HEK293 (cell line): ENCODE results near the gene SLC25A42.
A peak's percentile ranks its signal among the peaks of the same experiment; 100 is the strongest.

ENCODE experiments used
- GLI2 ChIP-seq: fragments of 450-650 bp; formaldehyde crosslinking; IDR thresholded peaks from 2 replicates; pipeline ENCODE4; 2017; ENCODE audit warnings: missing biosample characterization, missing genetic modification characterization, low read depth, borderline replicate concordance
- KLF10 ChIP-seq: fragments of 450-650 bp; IDR thresholded peaks from 2 replicates; pipeline ENCODE4 v1.5.1; 2018; ENCODE audit warnings: missing biosample characterization, mild to moderate bottlenecking, missing genetic modification characterization
- ZFP3 ChIP-seq: fragments of 450-650 bp; formaldehyde crosslinking; IDR thresholded peaks from 2 replicates; pipeline ENCODE4 v1.5.1; 2016; ENCODE audit warnings: low read depth, missing biosample characterization, missing genetic modification characterization
- ZNF184 ChIP-seq: fragments of 450-650 bp; IDR thresholded peaks from 2 replicates; pipeline ENCODE4 v1.5.1; 2018; ENCODE audit warnings: missing biosample characterization, mild to moderate bottlenecking, missing genetic modification characterization
- ZNF248 ChIP-seq: fragments of 450-650 bp; formaldehyde crosslinking; IDR thresholded peaks from 2 replicates; pipeline ENCODE4 v1.5.1; 2017; ENCODE audit warnings: missing biosample characterization, missing genetic modification characterization
- ZNF335 ChIP-seq: fragments of 450-650 bp; formaldehyde crosslinking; conservative IDR thresholded peaks from 2 replicates; pipeline ENCODE4 v1.5.1; 2016; ENCODE audit warnings: missing biosample characterization, missing genetic modification characterization
- ZNF48 ChIP-seq: fragments of 450-650 bp; formaldehyde crosslinking; IDR thresholded peaks from 2 replicates; pipeline ENCODE4 v1.5.1; 2016; ENCODE audit warnings: missing biosample characterization, missing genetic modification characterization
- ZNF530 ChIP-seq: fragments of 450-650 bp; formaldehyde crosslinking; IDR thresholded peaks from 2 replicates; pipeline ENCODE4 v1.5.1; 2016; ENCODE audit warnings: low read depth, missing biosample characterization, missing genetic modification characterization
- ZNF560 ChIP-seq: fragments of 450-650 bp; formaldehyde crosslinking; IDR thresholded peaks from 2 replicates; pipeline ENCODE4 v1.5.1; 2017; ENCODE audit warnings: missing biosample characterization, missing genetic modification characterization, borderline replicate concordance
- ZNF621 ChIP-seq: fragments of 450-650 bp; formaldehyde crosslinking; IDR thresholded peaks from 2 replicates; pipeline ENCODE4 v1.5.1; 2017; ENCODE audit warnings: missing biosample characterization, missing genetic modification characterization
- TF ChIP-seq, protein P1 (sequence below): fragments of 450-650 bp; formaldehyde crosslinking; IDR thresholded peaks from 2 replicates; pipeline ENCODE4 v1.5.1; 2017; ENCODE audit warnings: missing biosample characterization, missing genetic modification characterization
- TF ChIP-seq, protein P2 (sequence below): fragments of 450-650 bp; formaldehyde crosslinking; IDR thresholded peaks from 2 replicates; pipeline ENCODE4 v1.5.1; 2016; ENCODE audit warnings: missing biosample characterization, missing genetic modification characterization
- TF ChIP-seq, protein P3 (sequence below): fragments of 450-650 bp; formaldehyde crosslinking; IDR thresholded peaks from 2 replicates; pipeline ENCODE4 v1.5.1; 2016; ENCODE audit warnings: missing biosample characterization, missing genetic modification characterization
- TF ChIP-seq, protein P4 (sequence below): fragments of 450-650 bp; formaldehyde crosslinking; IDR thresholded peaks from 2 replicates; pipeline ENCODE4 v1.5.1; 2016; ENCODE audit warnings: missing biosample characterization, missing genetic modification characterization, borderline replicate concordance
- TF ChIP-seq, protein P5 (sequence below): fragments of 450-650 bp; formaldehyde crosslinking; conservative IDR thresholded peaks from 2 replicates; pipeline ENCODE4 v1.5.1; 2016; ENCODE audit warnings: low read depth, missing biosample characterization, missing genetic modification characterization
- TF ChIP-seq, protein P6 (sequence below): fragments of 450-650 bp; formaldehyde crosslinking; IDR thresholded peaks from 2 replicates; pipeline ENCODE4 v1.5.1; 2016; ENCODE audit warnings: missing biosample characterization, missing genetic modification characterization
- TF ChIP-seq, protein P7 (sequence below): fragments of 450-650 bp; formaldehyde crosslinking; IDR thresholded peaks from 2 replicates; pipeline ENCODE4 v1.5.1; 2016; ENCODE audit warnings: missing biosample characterization, missing genetic modification characterization
- TF ChIP-seq, protein P8 (sequence below): fragments of 450-650 bp; formaldehyde crosslinking; IDR thresholded peaks from 2 replicates; pipeline ENCODE4 v1.5.1; 2017; ENCODE audit warnings: missing biosample characterization, missing genetic modification characterization

Gene SLC25A42

DNA sequence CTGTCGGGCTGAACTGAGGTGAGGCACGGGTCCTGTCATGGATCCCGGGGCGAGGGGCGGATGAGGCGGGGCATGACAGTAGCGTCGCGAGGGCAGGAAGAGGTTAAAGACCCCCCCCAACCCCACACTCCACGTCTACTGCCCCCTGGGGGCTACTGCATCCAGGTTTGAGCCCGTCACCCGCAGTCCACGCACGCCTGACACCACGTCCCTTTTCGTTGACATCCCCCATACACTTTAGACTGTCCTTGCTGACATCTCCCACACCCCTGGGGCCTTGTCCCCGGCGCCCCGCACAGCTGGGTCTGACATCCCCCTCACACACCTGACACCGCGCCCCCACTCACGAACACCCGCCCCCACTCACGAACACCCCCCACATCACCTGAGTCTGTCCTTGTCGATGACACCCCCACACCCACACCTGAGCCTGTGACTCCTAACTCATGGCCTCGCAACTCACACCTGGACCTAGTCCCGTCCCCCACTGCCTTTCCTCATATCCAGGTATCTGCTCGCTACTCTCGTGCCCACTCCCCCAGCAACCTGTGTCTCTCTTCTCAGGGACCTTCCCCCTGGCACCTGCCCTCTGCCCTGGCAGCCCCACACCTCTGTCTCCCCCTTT lies 416 bp downstream of the SLC25A42 start (continued):
- TF ChIP-seq, protein P1, sequence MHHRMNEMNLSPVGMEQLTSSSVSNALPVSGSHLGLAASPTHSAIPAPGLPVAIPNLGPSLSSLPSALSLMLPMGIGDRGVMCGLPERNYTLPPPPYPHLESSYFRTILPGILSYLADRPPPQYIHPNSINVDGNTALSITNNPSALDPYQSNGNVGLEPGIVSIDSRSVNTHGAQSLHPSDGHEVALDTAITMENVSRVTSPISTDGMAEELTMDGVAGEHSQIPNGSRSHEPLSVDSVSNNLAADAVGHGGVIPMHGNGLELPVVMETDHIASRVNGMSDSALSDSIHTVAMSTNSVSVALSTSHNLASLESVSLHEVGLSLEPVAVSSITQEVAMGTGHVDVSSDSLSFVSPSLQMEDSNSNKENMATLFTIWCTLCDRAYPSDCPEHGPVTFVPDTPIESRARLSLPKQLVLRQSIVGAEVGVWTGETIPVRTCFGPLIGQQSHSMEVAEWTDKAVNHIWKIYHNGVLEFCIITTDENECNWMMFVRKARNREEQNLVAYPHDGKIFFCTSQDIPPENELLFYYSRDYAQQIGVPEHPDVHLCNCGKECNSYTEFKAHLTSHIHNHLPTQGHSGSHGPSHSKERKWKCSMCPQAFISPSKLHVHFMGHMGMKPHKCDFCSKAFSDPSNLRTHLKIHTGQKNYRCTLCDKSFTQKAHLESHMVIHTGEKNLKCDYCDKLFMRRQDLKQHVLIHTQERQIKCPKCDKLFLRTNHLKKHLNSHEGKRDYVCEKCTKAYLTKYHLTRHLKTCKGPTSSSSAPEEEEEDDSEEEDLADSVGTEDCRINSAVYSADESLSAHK (tag by site-specific recombination) = no peak
- no peak for TF ChIP-seq ZNF48 (tag by site-specific recombination)
- TF ChIP-seq, protein P2, sequence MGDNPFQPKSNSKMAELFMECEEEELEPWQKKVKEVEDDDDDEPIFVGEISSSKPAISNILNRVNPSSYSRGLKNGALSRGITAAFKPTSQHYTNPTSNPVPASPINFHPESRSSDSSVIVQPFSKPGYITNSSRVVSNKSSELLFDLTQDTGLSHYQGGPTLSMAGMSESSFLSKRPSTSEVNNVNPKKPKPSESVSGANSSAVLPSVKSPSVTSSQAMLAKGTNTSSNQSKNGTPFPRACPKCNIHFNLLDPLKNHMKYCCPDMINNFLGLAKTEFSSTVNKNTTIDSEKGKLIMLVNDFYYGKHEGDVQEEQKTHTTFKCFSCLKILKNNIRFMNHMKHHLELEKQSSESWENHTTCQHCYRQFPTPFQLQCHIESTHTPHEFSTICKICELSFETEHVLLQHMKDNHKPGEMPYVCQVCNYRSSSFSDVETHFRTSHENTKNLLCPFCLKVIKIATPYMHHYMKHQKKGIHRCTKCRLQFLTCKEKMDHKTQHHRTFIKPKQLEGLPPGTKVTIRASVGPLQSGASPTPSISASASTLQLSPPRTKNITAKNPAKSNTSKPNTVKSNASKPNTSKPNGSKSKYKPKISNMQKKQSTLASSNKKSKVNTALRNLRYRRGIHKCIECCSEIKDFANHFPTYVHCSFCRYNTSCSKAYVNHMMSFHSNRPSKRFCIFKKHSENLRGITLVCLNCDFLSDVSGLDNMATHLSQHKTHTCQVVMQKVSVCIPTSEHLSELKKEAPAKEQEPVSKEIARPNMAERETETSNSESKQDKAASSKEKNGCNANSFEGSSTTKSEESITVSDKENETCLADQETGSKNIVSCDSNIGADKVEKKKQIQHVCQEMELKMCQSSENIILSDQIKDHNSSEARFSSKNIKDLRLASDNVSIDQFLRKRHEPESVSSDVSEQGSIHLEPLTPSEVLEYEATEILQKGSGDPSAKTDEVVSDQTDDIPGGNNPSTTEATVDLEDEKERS (tag by site-specific recombination) = no peak
- TF ChIP-seq ZNF560 = no peak
- no peak for TF ChIP-seq GLI2 (tag by site-specific recombination)
- TF ChIP-seq ZNF530 (tag by site-specific recombination) = no peak
- TF ChIP-seq, protein P3, sequence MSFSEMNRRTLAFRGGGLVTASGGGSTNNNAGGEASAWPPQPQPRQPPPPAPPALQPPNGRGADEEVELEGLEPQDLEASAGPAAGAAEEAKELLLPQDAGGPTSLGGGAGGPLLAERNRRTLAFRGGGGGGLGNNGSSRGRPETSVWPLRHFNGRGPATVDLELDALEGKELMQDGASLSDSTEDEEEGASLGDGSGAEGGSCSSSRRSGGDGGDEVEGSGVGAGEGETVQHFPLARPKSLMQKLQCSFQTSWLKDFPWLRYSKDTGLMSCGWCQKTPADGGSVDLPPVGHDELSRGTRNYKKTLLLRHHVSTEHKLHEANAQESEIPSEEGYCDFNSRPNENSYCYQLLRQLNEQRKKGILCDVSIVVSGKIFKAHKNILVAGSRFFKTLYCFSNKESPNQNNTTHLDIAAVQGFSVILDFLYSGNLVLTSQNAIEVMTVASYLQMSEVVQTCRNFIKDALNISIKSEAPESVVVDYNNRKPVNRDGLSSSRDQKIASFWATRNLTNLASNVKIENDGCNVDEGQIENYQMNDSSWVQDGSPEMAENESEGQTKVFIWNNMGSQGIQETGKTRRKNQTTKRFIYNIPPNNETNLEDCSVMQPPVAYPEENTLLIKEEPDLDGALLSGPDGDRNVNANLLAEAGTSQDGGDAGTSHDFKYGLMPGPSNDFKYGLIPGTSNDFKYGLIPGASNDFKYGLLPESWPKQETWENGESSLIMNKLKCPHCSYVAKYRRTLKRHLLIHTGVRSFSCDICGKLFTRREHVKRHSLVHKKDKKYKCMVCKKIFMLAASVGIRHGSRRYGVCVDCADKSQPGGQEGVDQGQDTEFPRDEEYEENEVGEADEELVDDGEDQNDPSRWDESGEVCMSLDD (tag by site-specific recombination) = 0 out of 2 replicates have a peak, but pooled peaks have one; percentile 42
- TF ChIP-seq, protein P4, sequence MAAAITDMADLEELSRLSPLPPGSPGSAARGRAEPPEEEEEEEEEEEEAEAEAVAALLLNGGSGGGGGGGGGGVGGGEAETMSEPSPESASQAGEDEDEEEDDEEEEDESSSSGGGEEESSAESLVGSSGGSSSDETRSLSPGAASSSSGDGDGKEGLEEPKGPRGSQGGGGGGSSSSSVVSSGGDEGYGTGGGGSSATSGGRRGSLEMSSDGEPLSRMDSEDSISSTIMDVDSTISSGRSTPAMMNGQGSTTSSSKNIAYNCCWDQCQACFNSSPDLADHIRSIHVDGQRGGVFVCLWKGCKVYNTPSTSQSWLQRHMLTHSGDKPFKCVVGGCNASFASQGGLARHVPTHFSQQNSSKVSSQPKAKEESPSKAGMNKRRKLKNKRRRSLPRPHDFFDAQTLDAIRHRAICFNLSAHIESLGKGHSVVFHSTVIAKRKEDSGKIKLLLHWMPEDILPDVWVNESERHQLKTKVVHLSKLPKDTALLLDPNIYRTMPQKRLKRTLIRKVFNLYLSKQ (tag by site-specific recombination) = no peak
- no peak for TF ChIP-seq KLF10 (tag by site-specific recombination)
- TF ChIP-seq ZNF621 = no peak
- TF ChIP-seq, protein P5, sequence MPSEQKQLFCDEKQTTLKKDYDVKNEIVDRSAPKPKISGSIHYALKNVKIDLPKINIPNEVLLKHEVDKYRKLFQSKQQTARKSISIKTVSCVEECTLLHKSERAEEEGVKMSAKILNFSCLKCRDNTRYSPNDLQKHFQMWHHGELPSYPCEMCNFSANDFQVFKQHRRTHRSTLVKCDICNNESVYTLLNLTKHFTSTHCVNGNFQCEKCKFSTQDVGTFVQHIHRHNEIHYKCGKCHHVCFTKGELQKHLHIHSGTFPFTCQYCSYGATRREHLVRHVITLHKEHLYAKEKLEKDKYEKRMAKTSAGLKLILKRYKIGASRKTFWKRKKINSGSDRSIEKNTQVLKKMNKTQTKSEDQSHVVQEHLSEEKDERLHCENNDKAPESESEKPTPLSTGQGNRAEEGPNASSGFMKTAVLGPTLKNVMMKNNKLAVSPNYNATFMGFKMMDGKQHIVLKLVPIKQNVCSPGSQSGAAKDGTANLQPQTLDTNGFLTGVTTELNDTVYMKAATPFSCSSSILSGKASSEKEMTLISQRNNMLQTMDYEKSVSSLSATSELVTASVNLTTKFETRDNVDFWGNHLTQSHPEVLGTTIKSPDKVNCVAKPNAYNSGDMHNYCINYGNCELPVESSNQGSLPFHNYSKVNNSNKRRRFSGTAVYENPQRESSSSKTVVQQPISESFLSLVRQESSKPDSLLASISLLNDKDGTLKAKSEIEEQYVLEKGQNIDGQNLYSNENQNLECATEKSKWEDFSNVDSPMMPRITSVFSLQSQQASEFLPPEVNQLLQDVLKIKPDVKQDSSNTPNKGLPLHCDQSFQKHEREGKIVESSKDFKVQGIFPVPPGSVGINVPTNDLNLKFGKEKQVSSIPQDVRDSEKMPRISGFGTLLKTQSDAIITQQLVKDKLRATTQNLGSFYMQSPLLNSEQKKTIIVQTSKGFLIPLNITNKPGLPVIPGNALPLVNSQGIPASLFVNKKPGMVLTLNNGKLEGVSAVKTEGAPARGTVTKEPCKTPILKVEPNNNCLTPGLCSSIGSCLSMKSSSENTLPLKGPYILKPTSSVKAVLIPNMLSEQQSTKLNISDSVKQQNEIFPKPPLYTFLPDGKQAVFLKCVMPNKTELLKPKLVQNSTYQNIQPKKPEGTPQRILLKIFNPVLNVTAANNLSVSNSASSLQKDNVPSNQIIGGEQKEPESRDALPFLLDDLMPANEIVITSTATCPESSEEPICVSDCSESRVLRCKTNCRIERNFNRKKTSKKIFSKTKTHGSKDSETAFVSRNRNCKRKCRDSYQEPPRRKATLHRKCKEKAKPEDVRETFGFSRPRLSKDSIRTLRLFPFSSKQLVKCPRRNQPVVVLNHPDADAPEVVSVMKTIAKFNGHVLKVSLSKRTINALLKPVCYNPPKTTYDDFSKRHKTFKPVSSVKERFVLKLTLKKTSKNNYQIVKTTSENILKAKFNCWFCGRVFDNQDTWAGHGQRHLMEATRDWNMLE = no peak
- no peak for TF ChIP-seq ZNF248 (tag by site-specific recombination)
- no peak for TF ChIP-seq ZFP3 (tag by site-specific recombination)
- TF ChIP-seq, protein P6, sequence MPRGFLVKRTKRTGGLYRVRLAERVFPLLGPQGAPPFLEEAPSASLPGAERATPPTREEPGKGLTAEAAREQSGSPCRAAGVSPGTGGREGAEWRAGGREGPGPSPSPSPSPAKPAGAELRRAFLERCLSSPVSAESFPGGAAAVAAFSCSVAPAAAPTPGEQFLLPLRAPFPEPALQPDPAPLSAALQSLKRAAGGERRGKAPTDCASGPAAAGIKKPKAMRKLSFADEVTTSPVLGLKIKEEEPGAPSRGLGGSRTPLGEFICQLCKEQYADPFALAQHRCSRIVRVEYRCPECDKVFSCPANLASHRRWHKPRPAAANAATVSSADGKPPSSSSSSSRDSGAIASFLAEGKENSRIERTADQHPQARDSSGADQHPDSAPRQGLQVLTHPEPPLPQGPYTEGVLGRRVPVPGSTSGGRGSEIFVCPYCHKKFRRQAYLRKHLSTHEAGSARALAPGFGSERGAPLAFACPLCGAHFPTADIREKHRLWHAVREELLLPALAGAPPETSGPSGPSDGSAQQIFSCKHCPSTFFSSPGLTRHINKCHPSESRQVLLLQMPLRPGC = no peak
- no peak for TF ChIP-seq ZNF184 (tag by site-specific recombination)
- TF ChIP-seq, protein P7, sequence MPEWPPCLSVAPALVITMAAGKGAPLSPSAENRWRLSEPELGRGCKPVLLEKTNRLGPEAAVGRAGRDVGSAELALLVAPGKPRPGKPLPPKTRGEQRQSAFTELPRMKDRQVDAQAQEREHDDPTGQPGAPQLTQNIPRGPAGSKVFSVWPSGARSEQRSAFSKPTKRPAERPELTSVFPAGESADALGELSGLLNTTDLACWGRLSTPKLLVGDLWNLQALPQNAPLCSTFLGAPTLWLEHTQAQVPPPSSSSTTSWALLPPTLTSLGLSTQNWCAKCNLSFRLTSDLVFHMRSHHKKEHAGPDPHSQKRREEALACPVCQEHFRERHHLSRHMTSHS = no peak
- TF ChIP-seq, protein P8, sequence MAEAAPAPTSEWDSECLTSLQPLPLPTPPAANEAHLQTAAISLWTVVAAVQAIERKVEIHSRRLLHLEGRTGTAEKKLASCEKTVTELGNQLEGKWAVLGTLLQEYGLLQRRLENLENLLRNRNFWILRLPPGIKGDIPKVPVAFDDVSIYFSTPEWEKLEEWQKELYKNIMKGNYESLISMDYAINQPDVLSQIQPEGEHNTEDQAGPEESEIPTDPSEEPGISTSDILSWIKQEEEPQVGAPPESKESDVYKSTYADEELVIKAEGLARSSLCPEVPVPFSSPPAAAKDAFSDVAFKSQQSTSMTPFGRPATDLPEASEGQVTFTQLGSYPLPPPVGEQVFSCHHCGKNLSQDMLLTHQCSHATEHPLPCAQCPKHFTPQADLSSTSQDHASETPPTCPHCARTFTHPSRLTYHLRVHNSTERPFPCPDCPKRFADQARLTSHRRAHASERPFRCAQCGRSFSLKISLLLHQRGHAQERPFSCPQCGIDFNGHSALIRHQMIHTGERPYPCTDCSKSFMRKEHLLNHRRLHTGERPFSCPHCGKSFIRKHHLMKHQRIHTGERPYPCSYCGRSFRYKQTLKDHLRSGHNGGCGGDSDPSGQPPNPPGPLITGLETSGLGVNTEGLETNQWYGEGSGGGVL (tag by site-specific recombination) = no peak
- 0 out of 2 replicates have a peak, but pooled peaks have one; percentile 1 for TF ChIP-seq ZNF335 (tag by site-specific recombination)
